NCI-H1694 treated with DMSO at 0.1 percent for 48 hours (cell line): ENCODE results near the gene PPP1CA.

Experiments
- DNase-seq: peaks from one replicate; lab custom pipeline; 2025; lab: John Stamatoyannopoulos, UW

Gene PPP1CA

DNA sequence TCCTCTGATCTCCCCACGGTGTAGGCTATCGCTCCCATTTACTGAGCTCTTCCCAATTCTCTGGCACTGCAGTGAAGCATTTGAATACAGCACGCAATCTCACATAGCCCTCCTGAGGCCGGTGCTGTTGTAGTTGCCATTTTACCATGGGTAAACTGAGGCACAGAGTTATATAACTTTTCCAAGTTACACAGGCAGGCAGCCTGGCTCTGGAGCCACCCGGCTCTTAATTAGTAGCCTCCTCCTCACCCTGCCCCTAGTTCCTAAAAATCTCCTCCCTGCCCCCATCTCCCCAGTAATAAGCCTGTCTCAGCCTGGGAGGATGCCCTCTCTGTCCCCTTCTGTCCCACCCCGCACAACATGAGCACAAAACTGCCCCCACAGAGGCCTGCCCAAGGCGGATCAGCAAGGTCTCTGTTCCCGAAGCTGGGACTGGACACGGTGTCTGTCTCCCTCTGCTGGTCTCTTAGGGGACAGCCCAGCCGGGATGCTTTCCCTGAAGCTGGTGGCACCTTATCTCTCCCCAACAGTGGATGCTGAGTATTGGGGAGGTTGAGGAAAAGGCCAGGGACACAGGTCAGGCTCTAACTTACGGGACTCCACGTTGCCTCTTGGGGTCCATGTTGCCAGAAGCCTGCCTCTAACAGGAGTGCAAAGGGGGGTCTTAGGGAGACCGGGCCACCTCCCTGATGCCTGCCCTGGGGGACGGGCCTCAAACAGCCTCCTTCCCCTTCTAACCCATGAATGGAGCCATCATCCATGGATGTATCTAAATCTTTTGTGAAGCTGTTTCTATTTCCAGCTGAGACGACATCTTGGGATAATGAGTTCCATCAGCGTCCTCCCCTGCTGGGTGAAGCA, 19.2 kb downstream of the PPP1CA start:
- DNase-seq = peak; percentile 54

DNA sequence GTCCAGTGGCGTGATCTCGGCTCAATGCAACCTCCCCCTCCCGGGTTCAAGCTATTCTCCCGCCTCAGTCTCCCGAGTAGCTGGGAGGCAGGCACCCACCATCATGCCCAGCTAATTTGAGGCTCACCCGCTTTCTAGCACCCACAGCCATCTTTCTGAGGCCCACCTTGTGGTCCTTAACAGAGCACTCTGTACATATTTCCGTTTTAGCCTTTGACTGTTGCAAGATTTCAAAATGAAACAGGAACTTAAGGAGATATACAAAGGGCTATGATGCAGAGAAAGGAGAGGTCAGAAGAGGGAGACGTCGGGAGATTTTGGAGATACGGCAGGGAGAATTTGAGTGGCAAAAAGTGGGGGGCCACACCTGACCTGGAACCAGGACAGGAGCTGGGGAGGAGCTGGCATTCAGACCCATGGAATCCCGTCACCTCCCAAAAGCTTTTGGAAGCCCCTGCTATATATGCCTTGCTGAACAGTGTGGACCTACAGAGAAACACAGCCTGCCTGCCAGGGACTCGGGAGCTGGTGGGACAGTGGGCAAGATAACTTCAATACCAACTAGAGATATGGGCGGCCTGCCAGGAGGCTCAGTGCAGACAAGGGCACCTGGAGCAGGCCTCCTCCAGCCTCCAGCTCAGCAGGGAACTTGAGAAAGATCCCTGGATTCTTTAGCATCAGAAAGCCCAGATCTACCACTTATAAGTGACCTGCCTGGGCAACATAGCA, 20.2 kb downstream of the PPP1CA start:
- DNase-seq = no peak

DNA sequence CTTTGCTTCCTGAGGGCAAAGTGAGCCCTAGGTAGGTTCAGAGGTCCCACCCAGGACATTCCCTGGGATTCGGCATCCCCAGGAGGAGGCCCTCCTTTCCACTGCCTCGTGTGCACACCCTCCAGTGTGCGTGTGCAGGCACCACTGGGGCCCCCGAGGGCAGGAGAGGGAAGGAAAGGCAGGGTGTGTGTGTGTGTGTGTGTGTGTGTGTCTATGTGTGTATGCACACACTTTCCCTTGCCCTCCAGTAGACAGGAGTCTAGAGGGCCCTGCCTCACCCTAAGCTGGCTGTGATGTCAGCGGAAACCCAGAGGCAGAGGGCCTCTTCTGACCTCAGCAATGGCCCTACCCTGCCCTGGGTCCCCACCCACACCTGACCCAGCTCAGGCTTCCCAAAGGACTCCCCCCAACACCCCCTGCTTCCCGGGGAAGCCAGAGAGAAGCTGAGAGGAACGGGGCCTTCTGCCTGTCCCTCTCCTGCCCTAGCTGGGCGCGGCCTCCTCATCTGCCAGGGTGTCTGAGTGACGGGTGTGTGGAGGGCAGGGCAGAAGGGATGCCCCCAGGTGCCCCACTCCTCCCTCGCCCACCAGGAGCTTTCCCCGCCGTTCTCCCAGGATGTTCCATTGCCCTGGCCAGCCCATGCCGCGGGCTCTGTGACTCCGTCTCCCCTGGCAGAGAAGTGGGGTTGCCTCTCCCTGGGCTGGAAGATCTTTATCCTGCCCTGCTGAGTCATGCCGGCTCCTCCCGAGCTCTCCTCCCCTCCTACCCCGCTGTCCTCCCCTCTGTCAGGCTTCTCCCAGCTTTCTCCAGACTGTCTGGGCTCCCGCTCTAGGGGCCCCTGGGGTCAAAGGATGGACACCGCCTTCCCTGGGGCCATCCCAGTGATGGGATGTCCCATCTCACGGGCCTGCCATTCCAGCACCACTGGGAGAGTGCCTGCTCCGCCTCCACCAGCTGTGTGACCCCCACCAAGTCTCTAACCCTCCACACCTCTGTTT, 22.3 kb downstream of the PPP1CA start:
- DNase-seq = no peak

DNA sequence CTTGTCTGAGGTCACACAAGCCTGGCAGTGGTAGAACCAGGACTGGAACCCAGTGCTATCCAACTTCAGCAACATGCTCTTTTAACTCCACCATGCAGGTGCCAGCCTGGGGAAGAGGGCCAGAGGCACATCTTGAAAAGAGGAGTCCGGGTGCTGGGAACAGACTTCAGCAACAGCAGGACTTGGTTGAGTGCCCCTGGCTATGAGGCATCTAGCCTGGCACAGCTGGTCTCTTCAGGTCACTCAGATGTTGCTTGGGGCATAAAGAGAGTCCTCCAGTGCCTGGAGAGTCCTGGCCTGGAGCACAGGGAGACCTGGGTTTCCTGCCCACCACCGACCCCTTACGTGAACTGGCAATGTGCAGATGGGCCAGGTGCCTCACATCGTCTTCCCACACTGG, 23.1 kb downstream of the PPP1CA start:
- DNase-seq = no peak

- DNase-seq = no peak
Observed at GRCh38 chr11:67376873-67377808, 24.5 kb downstream of the PPP1CA start.

DNA sequence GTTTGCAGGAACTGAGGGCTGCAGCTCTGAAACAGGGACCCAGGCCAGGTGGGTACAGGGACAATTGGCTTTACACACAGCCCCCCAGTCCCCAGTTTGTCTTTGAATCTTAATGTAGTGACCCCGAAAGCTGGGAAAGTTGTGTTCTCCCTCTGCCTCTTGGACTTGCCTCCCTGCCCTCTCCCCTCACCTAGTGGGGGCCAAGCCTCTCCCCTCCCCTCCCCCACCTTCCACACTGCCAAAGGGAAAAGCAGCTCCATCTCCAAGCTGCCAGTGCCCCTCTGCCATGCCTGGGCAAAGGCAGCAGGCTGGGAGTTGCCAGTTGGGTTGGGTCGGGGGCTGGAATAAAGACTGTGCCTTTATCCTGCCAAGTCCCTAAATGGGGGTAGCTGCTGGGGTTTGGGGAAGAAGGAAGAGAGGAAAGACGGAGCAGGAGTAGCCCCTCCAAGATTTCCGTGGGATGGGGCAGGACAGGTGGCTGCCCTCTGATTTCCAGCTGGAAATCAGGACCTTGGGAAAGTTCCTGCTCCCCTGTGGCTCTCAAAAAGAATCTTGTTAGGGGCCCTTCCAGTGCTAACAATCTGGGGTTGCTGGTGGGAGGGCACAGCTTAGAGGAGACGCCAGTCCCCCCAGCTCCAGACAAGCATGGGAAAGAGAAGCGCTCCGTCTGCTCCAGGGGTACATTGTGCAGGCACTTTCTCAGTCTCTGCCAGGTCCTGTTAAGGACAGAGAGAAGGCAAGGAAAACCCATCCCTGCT, 25.4 kb downstream of the PPP1CA start:
- DNase-seq = no peak

DNA sequence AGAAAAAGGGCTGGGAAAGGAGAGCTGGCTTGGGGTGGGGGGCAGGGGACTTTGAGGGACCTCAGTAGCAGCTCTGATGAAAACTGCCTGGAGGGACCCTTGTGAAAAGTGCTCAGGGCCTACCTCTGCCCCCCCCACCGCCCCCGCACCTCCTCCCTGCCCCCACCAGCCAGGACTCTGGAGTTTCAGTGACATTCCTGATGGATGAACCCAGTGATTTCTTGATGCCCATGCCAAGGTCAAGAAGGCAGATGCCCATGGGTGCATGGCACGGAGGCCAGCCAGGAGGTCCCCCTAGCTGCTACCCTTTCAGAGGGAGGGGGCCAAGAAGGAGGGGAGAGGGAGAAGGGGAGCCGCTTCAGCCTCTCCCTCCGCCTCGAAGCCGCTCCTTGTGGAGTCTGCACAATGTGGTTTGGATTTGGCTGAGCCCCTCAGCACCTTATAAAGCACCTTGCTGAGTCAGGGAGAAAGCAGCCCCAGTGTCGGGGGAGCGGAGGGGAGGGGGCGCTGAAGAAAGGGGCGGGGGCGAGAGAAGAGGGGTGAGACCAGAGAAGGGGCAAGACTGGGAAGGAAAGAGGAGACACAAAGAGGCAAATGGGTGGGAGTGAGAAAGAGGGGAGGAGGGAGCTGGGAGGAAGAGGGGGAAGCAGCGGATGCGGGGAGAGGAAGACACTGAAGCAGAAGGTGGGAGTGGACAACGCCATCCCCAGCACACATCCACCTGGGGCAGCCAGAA, 26.2 kb downstream of the PPP1CA start:
- no peak for DNase-seq

GRCh38 chr11:67374571-67375281, 26.9 kb downstream of the PPP1CA start:
- no peak for DNase-seq

DNA sequence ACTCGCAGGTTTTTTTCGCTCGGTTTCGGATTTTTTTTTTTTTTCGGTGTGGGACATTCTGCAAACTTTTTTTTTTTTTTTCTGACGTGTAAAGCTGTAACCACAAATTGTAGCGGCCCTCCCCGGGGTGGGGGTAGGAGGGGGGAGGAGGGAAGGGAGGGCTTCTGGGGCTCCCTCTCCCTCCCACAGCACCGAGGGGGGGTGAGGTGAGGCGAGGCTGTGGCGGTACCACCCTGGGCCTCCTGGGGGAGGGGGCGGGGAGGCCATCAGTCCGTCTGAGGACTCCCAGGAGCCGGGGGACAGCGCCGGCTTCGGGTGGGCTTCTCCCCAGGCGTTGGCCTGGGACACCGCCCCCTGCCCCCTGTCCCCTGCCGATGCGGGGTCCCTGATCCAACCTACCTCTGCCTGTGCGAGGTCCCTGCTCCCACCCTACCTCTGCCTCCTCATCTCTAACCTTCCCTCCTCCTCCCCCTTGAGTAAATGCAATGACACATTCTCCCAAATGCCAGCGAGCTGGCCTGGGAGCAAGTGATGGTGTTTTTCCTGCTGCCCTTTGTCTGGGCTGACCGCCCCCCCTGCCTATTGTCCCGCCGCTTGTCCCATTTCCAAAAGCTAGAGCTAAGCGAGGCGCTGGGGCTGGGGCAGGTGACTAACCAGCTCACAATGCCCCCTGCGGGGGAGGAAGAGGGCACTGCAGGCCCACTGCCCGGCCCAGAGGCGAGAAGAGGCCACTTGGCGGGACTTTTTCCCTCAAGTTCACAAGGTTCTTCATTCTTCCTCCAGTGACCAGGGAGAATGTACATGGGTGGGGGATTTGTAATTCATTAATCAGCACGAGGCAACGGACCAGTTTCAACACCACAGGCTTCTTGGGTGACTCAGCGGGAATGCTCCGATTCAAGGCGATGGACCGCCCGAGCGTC, 27.7 kb downstream of the PPP1CA start:
- no peak for DNase-seq

- no peak for DNase-seq
Observed at GRCh38 chr11:67372993-67373647, 28.5 kb downstream of the PPP1CA start, which contains the start of gene CLCF1. TSS of gene CLCF1 (minus strand) at chr11:67373598. CDS start at chr11:67373539, 59 bp downstream.

GRCh38 chr11:67372321-67372992, 29.2 kb downstream of the PPP1CA start:
- no peak for DNase-seq

DNA sequence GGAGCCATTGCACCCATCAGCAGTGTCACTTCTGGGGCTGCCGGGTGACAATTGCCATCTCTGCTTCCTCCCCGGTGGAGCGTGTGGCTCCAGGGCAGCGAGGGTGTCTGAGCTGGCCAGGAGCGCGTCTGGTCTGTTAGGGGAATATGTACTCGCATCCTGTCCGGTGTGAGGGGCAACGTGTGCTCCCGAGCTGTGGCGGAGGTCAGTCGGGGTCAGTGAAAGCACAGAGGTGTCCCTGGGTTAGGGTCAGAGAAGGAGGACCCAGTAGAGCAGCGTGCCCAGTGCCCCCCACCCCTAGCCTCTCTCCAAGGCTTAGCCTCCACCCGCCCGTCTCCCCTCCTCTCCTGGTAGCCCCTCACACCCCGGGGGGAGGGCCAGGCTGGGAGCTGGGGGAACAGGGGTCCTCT, 29.7 kb downstream of the PPP1CA start:
- DNase-seq = no peak

DNA sequence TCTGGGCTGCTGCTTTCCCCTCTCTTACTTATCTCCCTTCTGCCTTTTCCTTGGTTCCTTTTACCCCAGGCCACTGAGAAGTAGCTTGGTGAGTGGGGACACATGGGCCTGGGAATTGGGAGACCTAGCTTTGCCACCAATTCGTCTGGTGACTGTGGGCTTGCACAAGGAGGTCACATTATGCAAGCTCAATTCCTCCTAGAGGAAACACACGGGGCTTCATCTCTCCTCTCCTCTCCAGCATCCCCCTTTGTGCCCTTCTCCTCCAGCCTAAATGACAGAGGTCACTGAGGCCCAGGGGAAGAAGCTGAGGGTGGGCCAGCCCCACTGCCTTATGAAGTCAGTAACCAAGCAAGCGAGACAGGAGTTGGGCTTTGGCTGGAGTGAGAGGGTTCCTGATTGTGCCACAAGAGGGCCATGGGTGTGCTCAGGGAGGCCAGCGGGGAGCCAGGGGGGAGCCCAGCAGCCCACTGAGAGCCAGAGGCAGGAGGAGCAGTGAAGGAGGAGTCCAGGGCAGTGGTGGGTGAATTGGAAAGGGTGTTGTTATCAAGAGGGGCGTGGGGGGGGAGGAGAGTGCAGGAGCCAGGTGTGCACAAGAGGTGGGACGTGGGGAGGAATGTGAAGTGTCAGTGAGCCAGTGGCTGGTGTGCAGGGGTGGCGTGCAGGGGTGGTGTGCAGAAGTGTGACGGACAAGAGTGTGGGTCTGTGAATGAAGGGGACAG, 30.3 kb downstream of the PPP1CA start:
- DNase-seq = no peak

DNA sequence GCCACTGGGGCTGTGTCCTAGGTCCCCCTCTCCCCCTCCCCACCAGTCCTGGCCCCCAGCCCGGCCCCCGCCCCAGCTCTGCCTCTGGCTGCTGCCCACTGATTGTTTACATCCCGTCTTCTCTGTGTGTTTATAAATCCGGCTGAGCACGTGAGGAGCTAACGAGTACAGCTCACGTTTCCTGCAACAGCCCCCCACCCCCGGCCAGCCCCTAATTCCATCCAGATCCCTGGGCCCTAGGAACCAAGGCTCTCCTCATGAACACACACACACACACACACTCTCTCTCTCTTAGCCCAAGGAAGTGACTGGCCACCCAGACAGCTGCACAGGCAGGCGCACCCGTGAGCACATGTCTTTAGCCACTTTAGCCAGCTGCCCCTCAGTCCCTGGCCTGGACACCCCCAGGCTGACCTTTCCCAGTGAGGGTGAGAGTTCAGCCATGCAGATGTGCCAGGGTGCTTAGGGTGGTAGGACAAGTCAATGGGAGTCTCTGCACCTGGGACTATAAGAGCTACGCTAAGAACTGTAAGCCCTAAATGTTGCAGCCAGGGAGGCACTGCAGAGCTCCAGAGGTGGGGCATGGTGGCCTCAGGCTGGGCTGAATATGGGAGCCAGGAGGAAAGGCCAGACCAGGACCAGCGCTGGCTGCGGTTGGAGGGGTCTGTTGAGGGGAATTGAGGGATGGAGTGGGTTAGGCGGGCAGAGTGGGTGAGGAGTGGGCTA, 31.1 kb downstream of the PPP1CA start:
- no peak for DNase-seq

GRCh38 chr11:67369801-67370284, 31.8 kb downstream of the PPP1CA start:
- no peak for DNase-seq
